ENCODE measurements around the gene KLHL6. TPM values are rescaled to one million over a fixed set of nuclear protein-coding genes. Genes with fewer than 3 reads are reported as not detected.
A peak's percentile ranks its signal among the peaks of the same experiment; 100 is the strongest.

The KLHL6 gene
- total and polyA plus RNA-seq, 10 of the 15 experiments (the other 5 are each of a cell fraction or from before 2014, with no cell fraction given) = 4.0 to 91.8 (median 24.4) TPM

DNA sequence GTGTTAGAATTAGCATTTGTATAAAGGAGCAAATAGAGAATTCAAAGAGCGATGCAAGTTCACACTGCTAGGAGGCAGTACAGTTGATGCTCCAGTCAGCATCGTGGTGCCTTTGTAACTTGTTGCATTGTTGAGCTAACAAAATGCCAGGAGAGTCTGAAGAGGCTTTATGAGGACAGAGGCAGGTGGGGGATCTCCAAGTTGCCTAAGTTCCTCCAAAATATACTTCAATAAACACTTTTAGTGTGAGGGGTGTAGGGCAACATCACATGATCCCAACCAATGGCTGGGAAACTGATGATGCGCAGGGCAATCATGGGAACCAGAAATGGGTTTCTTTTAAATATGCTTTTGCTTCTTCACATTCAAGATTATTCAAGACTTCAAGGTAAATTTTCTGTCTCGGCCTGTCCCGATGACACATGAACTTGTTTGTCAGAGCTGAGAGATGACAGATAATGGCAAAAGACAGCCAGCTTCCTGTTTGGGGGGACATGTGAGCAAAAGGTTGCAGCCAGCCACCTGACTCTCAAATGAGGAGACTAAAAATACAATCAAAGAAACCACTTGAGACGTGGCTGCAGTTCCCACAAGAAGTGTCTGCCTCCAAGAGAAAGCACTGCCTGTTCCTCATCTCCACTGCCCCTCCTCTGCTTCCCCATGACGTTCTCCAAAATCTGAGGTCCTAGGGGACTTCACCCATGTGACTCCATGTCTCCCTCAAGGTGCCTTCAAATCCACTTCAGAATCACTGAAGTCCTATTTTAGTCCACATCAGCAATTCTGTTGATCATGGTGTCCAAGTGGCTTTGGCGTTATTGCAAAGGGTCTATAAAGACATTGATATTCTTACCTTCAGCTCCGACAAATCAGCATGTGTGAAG lies 39.3 kb downstream of the KLHL6 start:
- POLR2A ChIA-PET = interaction anchor here (0.6 to 10.2 kb wide), 13 partner anchors 9 to 119 kb away, joined by 3 to 181 read pairs (median 7); partner anchors contain the start of genes KLHL24 and KLHL6
- RAD21 ChIA-PET (ENCODE audit: unreplicated experiment) = interaction anchor here (0.9 to 12.6 kb wide), 10 partner anchors 12 to 119 kb away, joined by 3 to 245 read pairs (median 4); partner anchors contain the start of gene KLHL24
- H3K4me3 ChIP-seq = no peak overlapping the region
- TF ChIP-seq ZNF687 (IDR thresholded peaks at IDR 0.05) (peak; percentile 100), JUND (IDR thresholded peaks at IDR 0.05; ENCODE audit: low read depth, low read length) (no peak), ZBTB33 (IDR thresholded peaks at IDR 0.05) (no peak), CREB1 (IDR thresholded peaks at IDR 0.05; ENCODE audit: low read depth) (peak; percentile 81; the same call in 1 of the 2 replicates), SMARCA5 (IDR thresholded peaks at IDR 0.05) (peak; percentile 56; the same call in 1 of the 2 replicates), NFXL1 (IDR thresholded peaks at IDR 0.05; ENCODE audit: borderline replicate concordance) (no peak), MXI1 (IDR thresholded peaks at IDR 0.05; ENCODE audit: low read depth, low read length) (peak; percentile 55; the same call in 1 of the 2 replicates), SMC3 (IDR thresholded peaks at IDR 0.05; ENCODE audit: borderline replicate concordance, low read length) (peak; percentile 25; the same call in 1 of the 2 replicates), PML (IDR thresholded peaks at IDR 0.05; ENCODE audit: low read length) (peak; percentile 38; the same call in 1 of the 2 replicates)
- TF ChIP-seq, protein P1, sequence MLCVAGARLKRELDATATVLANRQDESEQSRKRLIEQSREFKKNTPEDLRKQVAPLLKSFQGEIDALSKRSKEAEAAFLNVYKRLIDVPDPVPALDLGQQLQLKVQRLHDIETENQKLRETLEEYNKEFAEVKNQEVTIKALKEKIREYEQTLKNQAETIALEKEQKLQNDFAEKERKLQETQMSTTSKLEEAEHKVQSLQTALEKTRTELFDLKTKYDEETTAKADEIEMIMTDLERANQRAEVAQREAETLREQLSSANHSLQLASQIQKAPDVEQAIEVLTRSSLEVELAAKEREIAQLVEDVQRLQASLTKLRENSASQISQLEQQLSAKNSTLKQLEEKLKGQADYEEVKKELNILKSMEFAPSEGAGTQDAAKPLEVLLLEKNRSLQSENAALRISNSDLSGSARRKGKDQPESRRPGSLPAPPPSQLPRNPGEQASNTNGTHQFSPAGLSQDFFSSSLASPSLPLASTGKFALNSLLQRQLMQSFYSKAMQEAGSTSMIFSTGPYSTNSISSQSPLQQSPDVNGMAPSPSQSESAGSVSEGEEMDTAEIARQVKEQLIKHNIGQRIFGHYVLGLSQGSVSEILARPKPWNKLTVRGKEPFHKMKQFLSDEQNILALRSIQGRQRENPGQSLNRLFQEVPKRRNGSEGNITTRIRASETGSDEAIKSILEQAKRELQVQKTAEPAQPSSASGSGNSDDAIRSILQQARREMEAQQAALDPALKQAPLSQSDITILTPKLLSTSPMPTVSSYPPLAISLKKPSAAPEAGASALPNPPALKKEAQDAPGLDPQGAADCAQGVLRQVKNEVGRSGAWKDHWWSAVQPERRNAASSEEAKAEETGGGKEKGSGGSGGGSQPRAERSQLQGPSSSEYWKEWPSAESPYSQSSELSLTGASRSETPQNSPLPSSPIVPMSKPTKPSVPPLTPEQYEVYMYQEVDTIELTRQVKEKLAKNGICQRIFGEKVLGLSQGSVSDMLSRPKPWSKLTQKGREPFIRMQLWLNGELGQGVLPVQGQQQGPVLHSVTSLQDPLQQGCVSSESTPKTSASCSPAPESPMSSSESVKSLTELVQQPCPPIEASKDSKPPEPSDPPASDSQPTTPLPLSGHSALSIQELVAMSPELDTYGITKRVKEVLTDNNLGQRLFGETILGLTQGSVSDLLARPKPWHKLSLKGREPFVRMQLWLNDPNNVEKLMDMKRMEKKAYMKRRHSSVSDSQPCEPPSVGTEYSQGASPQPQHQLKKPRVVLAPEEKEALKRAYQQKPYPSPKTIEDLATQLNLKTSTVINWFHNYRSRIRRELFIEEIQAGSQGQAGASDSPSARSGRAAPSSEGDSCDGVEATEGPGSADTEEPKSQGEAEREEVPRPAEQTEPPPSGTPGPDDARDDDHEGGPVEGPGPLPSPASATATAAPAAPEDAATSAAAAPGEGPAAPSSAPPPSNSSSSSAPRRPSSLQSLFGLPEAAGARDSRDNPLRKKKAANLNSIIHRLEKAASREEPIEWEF (IDR thresholded peaks at IDR 0.05; ENCODE audit: insufficient replicate concordance, low read depth, low read length) = peak; percentile 84

More for the DNA sequence above, 39.3 kb downstream of the KLHL6 start:
- peak; percentile 77 for DNase-seq (ENCODE audit: low read depth, low spot score)
- intact Hi-C loops (cut with micrococcal nuclease; ENCODE audit: unreplicated experiment) (loop anchor here (2.0 kb wide), 1 partner anchor 39 kb away; the partner anchor contains the start of gene KLHL6), in situ Hi-C loops (cut with MboI) (no loop called here)
- Histone ChIP-seq H3K27ac (ENCODE audit: control insufficient read depth, insufficient read depth) (peak overlapping the region; percentile 7; the same call in 1 of the 2 replicates), H3K4me1 (ENCODE audit: control insufficient read depth, insufficient read depth, low read length) (peaks cover 43% of the 10 kb centered on the region), H3K9me3 (replicated peaks; ENCODE audit: control insufficient read depth, insufficient read depth, low read length) (no peaks in the 10 kb centered on the region), H3K79me2 (ENCODE audit: control insufficient read depth, insufficient read depth, low read length) (no peaks in the 10 kb centered on the region), H3K9ac (ENCODE audit: control insufficient read depth, insufficient read depth, low read length) (no peak overlapping the region), H2AFZ (ENCODE audit: control insufficient read depth, low read depth, low read length) (no peak overlapping the region), H4K20me1 (ENCODE audit: control insufficient read depth, insufficient read depth) (no peaks in the 10 kb centered on the region), H3K27me3 (replicated peaks in 1 of 2; ENCODE audit: control insufficient read depth in 2 of 2, insufficient read depth in 2 of 2, low read length in 1 of 2) (no peaks in the 10 kb centered on the region), H3K36me3 (ENCODE audit: control insufficient read depth in 2 of 2, insufficient read depth in 2 of 2, low read length in 1 of 2) (no peaks in the 10 kb centered on the region), H3K4me2 (ENCODE audit: control insufficient read depth, insufficient read depth) (peak overlapping the region; percentile 38)
- ChIA-PET CTCF (interaction anchor here (0.8 to 5.7 kb wide), 11 partner anchors 10 to 76 kb away, joined by 3 to 51 read pairs (median 10); no protein-coding TSS in a partner anchor), SMC1A (ENCODE audit: uncharacterized antibody, unreplicated experiment) (interaction anchor here (0.6 to 8.8 kb wide), 21 partner anchors 9 to 121 kb away, joined by 3 to 115 read pairs (median 6); no protein-coding TSS in a partner anchor)
- peak; percentile 41 for FAIRE-seq
- 21% methylated on average over 9 of the region's 9 CpGs for WGBS (ENCODE audit: insufficient coverage, insufficient replicate concordance, low lambda C conversion rate, missing lambda C conversion rate)
- peak; percentile 61 for ATAC-seq
- BruUV-seq (replicated peaks) = TSS peak; percentile 24
